Activated CD8-positive, alpha-beta memory T cell treated with anti-CD3 and anti-CD28 coated beads for 36 hours (primary cell): Measurements from ENCODE around the gene PIP4P1. TPM values are rescaled to one million over a fixed set of nuclear protein-coding genes. Genes with fewer than 3 reads are reported as not detected.

Experiments
- CTCF ChIA-PET: fragments of 350-600 bp; sonication (Branson Sonifier 250); formaldehyde crosslinking; loops from one replicate; lab custom pipeline; 2021; ENCODE audit warnings: antibody characterized with exemption; lab: Charles Lee
- POLR2A ChIA-PET: fragments of 350-600 bp; sonication (Branson Sonifier 250); formaldehyde crosslinking; loops from one replicate; lab custom pipeline; 2021; ENCODE audit warnings: antibody characterized with exemption; lab: Charles Lee
- total RNA-seq, 2 experiments: library from RNA; stranded (reverse); gene quantifications; one replicate each; pipeline ENCODE4 v1.2.3, GENCODE V29; 2021

PIP4P1 gene
- total RNA-seq, 2 experiments from 2014 or later = 27.1 to 28.0 TPM

GRCh38 chr14:20482382-20482781 lies 21.1 kb upstream of the PIP4P1 start:
- ChIA-PET POLR2A (interaction anchor here (1.0 to 1.7 kb wide), 2 partner anchors 13 to 139 kb away, joined by 3 to 4 read pairs; partner anchors contain the start of genes PARP2 and PNP), CTCF (no interaction called here)

GRCh38 chr14:20478894-20479293 lies 17.7 kb upstream of the PIP4P1 start:
- CTCF ChIA-PET = no interaction called here
- POLR2A ChIA-PET = no interaction called here

GRCh38 chr14:20477211-20477876 lies 16.1 kb upstream of the PIP4P1 start:
- ChIA-PET CTCF (no interaction called here), POLR2A (interaction anchor here (0.6 to 0.7 kb wide), 2 partner anchors 18 to 72 kb away, joined by 6 to 9 read pairs; no protein-coding TSS in a partner anchor)

- POLR2A ChIA-PET = interaction anchor here (0.6 kb wide), 1 partner anchor 71 kb away, joined by 9 read pairs; no protein-coding TSS in a partner anchor
- CTCF ChIA-PET = no interaction called here
Observed at GRCh38 chr14:20476776-20477175, 15.5 kb upstream of the PIP4P1 start.

- CTCF ChIA-PET = no interaction called here
- POLR2A ChIA-PET = interaction anchor here (0.6 kb wide), 1 partner anchor 552 kb away, joined by 3 read pairs; the partner anchor contains the start of gene NDRG2
Observed at GRCh38 chr14:20472536-20473169, 11.4 kb upstream of the PIP4P1 start.

- ChIA-PET POLR2A (interaction anchor here (1.4 to 3.4 kb wide), 5 partner anchors 9 to 127 kb away, joined by 4 to 32 read pairs (median 18); partner anchors contain the start of genes APEX1, OSGEP, PARP2 and PIP4P1), CTCF (interaction anchor here (1.5 to 1.8 kb wide), 4 partner anchors 9 to 143 kb away, joined by 3 to 4 read pairs (median 4); partner anchors contain the start of gene PIP4P1)
Observed at GRCh38 chr14:20470603-20470901, 9.3 kb upstream of the PIP4P1 start.

- CTCF ChIA-PET = interaction anchor here (1.1 to 1.8 kb wide), 6 partner anchors 9 to 143 kb away, joined by 3 to 4 read pairs (median 4); partner anchors contain the start of genes APEX1 and PIP4P1
- POLR2A ChIA-PET = interaction anchor here (0.6 to 3.4 kb wide), 8 partner anchors 9 to 127 kb away, joined by 3 to 32 read pairs (median 7); partner anchors contain the start of genes APEX1, OSGEP, PARP2 and PIP4P1
Observed at GRCh38 chr14:20469890-20470602, 8.8 kb upstream of the PIP4P1 start.

GRCh38 chr14:20469242-20469889 lies 8.1 kb upstream of the PIP4P1 start, which contains the start of gene PNP:
TSS of gene PNP (plus strand) at chr14:20469406. CDS start at chr14:20469525, 119 bp downstream.
- POLR2A ChIA-PET = interaction anchor here (0.6 to 3.4 kb wide), 8 partner anchors 8 to 126 kb away, joined by 3 to 32 read pairs (median 7); partner anchors contain the start of genes APEX1, OSGEP, PARP2 and PIP4P1
- CTCF ChIA-PET = interaction anchor here (1.1 to 1.8 kb wide), 6 partner anchors 8 to 144 kb away, joined by 3 to 4 read pairs (median 4); partner anchors contain the start of genes APEX1 and PIP4P1

GRCh38 chr14:20468764-20469241 lies 7.6 kb upstream of the PIP4P1 start:
- ChIA-PET CTCF (interaction anchor here (0.6 to 1.7 kb wide), 2 partner anchors 54 to 126 kb away, joined by 3 to 4 read pairs; no protein-coding TSS in a partner anchor), POLR2A (interaction anchor here (1.3 to 3.4 kb wide), 3 partner anchors 13 to 126 kb away, joined by 10 to 32 read pairs (median 18); partner anchors contain the start of genes APEX1, OSGEP, PARP2 and TEP1)

GRCh38 chr14:20460458-20461224 lies 593 bp downstream of the PIP4P1 start:
- CTCF ChIA-PET = interaction anchor here (0.6 to 2.2 kb wide), 5 partner anchors 9 to 153 kb away, joined by 3 to 6 read pairs (median 4); partner anchors contain the start of genes PARP2 and PNP
- POLR2A ChIA-PET = interaction anchor here (0.6 to 1.7 kb wide), 6 partner anchors 9 to 127 kb away, joined by 3 to 19 read pairs (median 6); partner anchors contain the start of genes CCNB1IP1, PARP2 and PNP

- POLR2A ChIA-PET = no interaction called here
- CTCF ChIA-PET = no interaction called here
Observed at GRCh38 chr14:20458031-20458789, 3.0 kb downstream of the PIP4P1 start.

GRCh38 chr14:20456971-20457370 lies 4.3 kb downstream of the PIP4P1 start:
- POLR2A ChIA-PET = interaction anchor here (2.7 kb wide), 1 partner anchor 12 kb away, joined by 32 read pairs; the partner anchor contains the start of gene PNP
- CTCF ChIA-PET = interaction anchor here (1.8 to 2.1 kb wide), 2 partner anchors 13 to 42 kb away, joined by 4 to 21 read pairs; partner anchors contain the start of gene PNP

GRCh38 chr14:20455355-20456300 lies 5.6 kb downstream of the PIP4P1 start:
- CTCF ChIA-PET = interaction anchor here (1.8 to 2.1 kb wide), 3 partner anchors 14 to 112 kb away, joined by 4 to 21 read pairs (median 8); partner anchors contain the start of genes PARP2 and PNP

GRCh38 chr14:20454516-20455354 lies 6.5 kb downstream of the PIP4P1 start, which contains the start of the genes APEX1 and OSGEP:
TSS of gene APEX1 (plus strand) at chr14:20455226. CDS start at chr14:20455646, 420 bp downstream.
TSS of gene OSGEP (minus strand) at chr14:20454812. CDS start at chr14:20454683, 129 bp downstream.
- CTCF ChIA-PET = interaction anchor here (1.8 to 2.1 kb wide), 3 partner anchors 15 to 111 kb away, joined by 4 to 21 read pairs (median 8); partner anchors contain the start of genes PARP2 and PNP
- POLR2A ChIA-PET = interaction anchor here (0.5 to 2.7 kb wide), 9 partner anchors 11 to 538 kb away, joined by 3 to 32 read pairs (median 4); partner anchors contain the start of genes PARP2, PNP and TEP1

More at GRCh38 chr14:20455355-20456300, 5.6 kb downstream of the PIP4P1 start:
- POLR2A ChIA-PET = interaction anchor here (0.5 to 2.7 kb wide), 9 partner anchors 10 to 539 kb away, joined by 3 to 32 read pairs (median 4); partner anchors contain the start of genes PARP2, PNP and TEP1
